ENCODE results near the gene CLEC2B.

Gene CLEC2B

GRCh38 chr12:9909724-9910123 is 40.6 kb upstream of the CLEC2B start:
- no peak overlapping the region for H2AFZ ChIP-seq (ENCODE audit: low read depth, low read length, severe bottlenecking)
- H3K27ac ChIP-seq (ENCODE audit: low read depth, low read length), result no peak overlapping the region
- H3K9ac ChIP-seq (ENCODE audit: low read length), result no peak overlapping the region
- H3K79me2 ChIP-seq (ENCODE audit: insufficient read depth, low read length), result no peaks in the 10 kb centered on the region
- H4K20me1 ChIP-seq (ENCODE audit: low read depth, low read length), result no peaks in the 10 kb centered on the region
- H3K27me3 ChIP-seq (ENCODE audit: low read length), result no peaks in the 10 kb centered on the region
- no peaks in the 10 kb centered on the region for H3K9me2 ChIP-seq (replicated peaks; ENCODE audit: insufficient read depth, low read length)
- no peaks in the 10 kb centered on the region for H3K36me3 ChIP-seq (ENCODE audit: low read length)
- no peak overlapping the region for H3K4me2 ChIP-seq (ENCODE audit: low read depth, low read length, poor library complexity, severe bottlenecking)
- TF ChIP-seq EZH2phosphoT487 (conservative IDR thresholded peaks at IDR 0.05; ENCODE audit: low read length) (no peak), CTCF (IDR thresholded peaks at IDR 0.05; ENCODE audit: insufficient read depth, low read length, poor library complexity, severe bottlenecking) (no peak)
- H3F3A ChIP-seq (ENCODE audit: insufficient read depth), result no peaks in the 10 kb centered on the region
- H3K9me3 ChIP-seq (ENCODE audit: insufficient read depth, low read length), result no peaks in the 10 kb centered on the region
- no peak overlapping the region for H3K4me3 ChIP-seq (ENCODE audit: insufficient read depth, low read length, poor library complexity, severe bottlenecking)

- no peaks in the 10 kb centered on the region for H3K9me2 ChIP-seq (replicated peaks; ENCODE audit: insufficient read depth, low read length)
- no peak overlapping the region for H3K4me2 ChIP-seq (ENCODE audit: low read depth, low read length, poor library complexity, severe bottlenecking)
- H3K27me3 ChIP-seq (ENCODE audit: low read length), result no peaks in the 10 kb centered on the region
- H2AFZ ChIP-seq (ENCODE audit: low read depth, low read length, severe bottlenecking), result no peak overlapping the region
- no peaks in the 10 kb centered on the region for H3K36me3 ChIP-seq (ENCODE audit: low read length)
- no peaks in the 10 kb centered on the region for H3K79me2 ChIP-seq (ENCODE audit: insufficient read depth, low read length)
- H3K9me3 ChIP-seq (ENCODE audit: insufficient read depth, low read length), result no peaks in the 10 kb centered on the region
- H3K9ac ChIP-seq (ENCODE audit: low read length), result no peak overlapping the region
- no peak overlapping the region for H3K4me3 ChIP-seq (ENCODE audit: insufficient read depth, low read length, poor library complexity, severe bottlenecking)
- no peak for TF ChIP-seq EZH2phosphoT487 (conservative IDR thresholded peaks at IDR 0.05; ENCODE audit: low read length)
- TF ChIP-seq CTCF (IDR thresholded peaks at IDR 0.05; ENCODE audit: insufficient read depth, low read length, poor library complexity, severe bottlenecking), result no peak
- H4K20me1 ChIP-seq (ENCODE audit: low read depth, low read length), result no peaks in the 10 kb centered on the region
- no peaks in the 10 kb centered on the region for H3F3A ChIP-seq (ENCODE audit: insufficient read depth)
- no peak overlapping the region for H3K27ac ChIP-seq (ENCODE audit: low read depth, low read length)
These were observed 39.2 kb upstream of the CLEC2B start for GRCh38 chr12:9908350-9908749.

- no peaks in the 10 kb centered on the region for H3F3A ChIP-seq (ENCODE audit: insufficient read depth)
These were observed 38.6 kb upstream of the CLEC2B start for GRCh38 chr12:9907769-9908168.

More at GRCh38 chr12:9907769-9908168, 38.6 kb upstream of the CLEC2B start:
- no peaks in the 10 kb centered on the region for H3K9me3 ChIP-seq (ENCODE audit: insufficient read depth, low read length)
- H4K20me1 ChIP-seq (ENCODE audit: low read depth, low read length), result no peaks in the 10 kb centered on the region
- H3K9ac ChIP-seq (ENCODE audit: low read length), result no peak overlapping the region
- no peak for TF ChIP-seq CTCF (IDR thresholded peaks at IDR 0.05; ENCODE audit: insufficient read depth, low read length, poor library complexity, severe bottlenecking)
- no peak for TF ChIP-seq EZH2phosphoT487 (conservative IDR thresholded peaks at IDR 0.05; ENCODE audit: low read length)
- H3K9me2 ChIP-seq (replicated peaks; ENCODE audit: insufficient read depth, low read length), result no peaks in the 10 kb centered on the region
- H3K36me3 ChIP-seq (ENCODE audit: low read length), result no peaks in the 10 kb centered on the region
- no peak overlapping the region for H3K4me2 ChIP-seq (ENCODE audit: low read depth, low read length, poor library complexity, severe bottlenecking)
- no peaks in the 10 kb centered on the region for H3K27me3 ChIP-seq (ENCODE audit: low read length)
- no peak overlapping the region for H3K27ac ChIP-seq (ENCODE audit: low read depth, low read length)
- no peaks in the 10 kb centered on the region for H3K79me2 ChIP-seq (ENCODE audit: insufficient read depth, low read length)
- no peak overlapping the region for H3K4me3 ChIP-seq (ENCODE audit: insufficient read depth, low read length, poor library complexity, severe bottlenecking)
- no peak overlapping the region for H2AFZ ChIP-seq (ENCODE audit: low read depth, low read length, severe bottlenecking)

Data from SU-DHL-6 (cell line).